Urinary bladder (tissue), 4 donors: ENCODE data around the gene KLF3. TPM values are rescaled to one million over a fixed set of nuclear protein-coding genes. Genes with fewer than 3 reads are reported as not detected.

Experiments
- DNase-seq: peaks from one replicate; pipeline ENCODE4 v3.0.0-alpha.2; 2015; ENCODE audit errors: extremely low spot score
- H3K27ac ChIP-seq: one replicate; pipeline ENCODE4 v1.5.1; 2013; ENCODE audit warnings: low read depth, mild to moderate bottlenecking, moderate library complexity
- H3K36me3 ChIP-seq: one replicate; pipeline ENCODE4 v1.6.1; 2013; ENCODE audit warnings: mild to moderate bottlenecking, moderate library complexity; ENCODE audit not compliant: insufficient read depth
- H3K4me1 ChIP-seq: one replicate; pipeline ENCODE4 v1.6.1; 2013; ENCODE audit warnings: mild to moderate bottlenecking, moderate library complexity; ENCODE audit not compliant: insufficient read depth
- H3K4me3 ChIP-seq: one replicate; pipeline ENCODE4 v1.5.1; 2013; ENCODE audit warnings: low read depth, low read length
- WGBS: extraction: QIAGEN DNeasy Blood & Tissue Kit; methylation state at CpG from one replicate; pipeline ENCODE4 v1.1.7; 2013; 5-methylcytosine and 5-hydroxymethylcytosine counted together
- polyA plus RNA-seq: library from polyadenylated mRNA; stranded (reverse); fragments of 200-250 nt; gene quantifications from one replicate; pipeline ENCODE4 v1.2.3, GENCODE V29; 2013
- total RNA-seq: library from RNA; depleted of rRNA; stranded (reverse); fragments of >200 nt; gene quantifications from one replicate; pipeline ENCODE4 v1.2.3, GENCODE V29; 2014
- donor health status: healthy with polysubstance abuse.
- donor health status: healthy.

KLF3 gene
- total and polyA plus RNA-seq, 2 donors: 25.7 to 65.0 TPM

GRCh38 chr4:38734446-38734845 lies 70.4 kb downstream of the KLF3 start:
- no peaks in the 10 kb centered on the region for H3K4me1 ChIP-seq
- 86% methylated on average over 5 of the region's 5 CpGs for WGBS
- DNase-seq: no peak
- H3K4me3 ChIP-seq: no peak overlapping the region
- no peak overlapping the region for H3K27ac ChIP-seq
- no peaks in the 10 kb centered on the region for H3K36me3 ChIP-seq

GRCh38 chr4:38734911-38735310 lies 70.9 kb downstream of the KLF3 start:
- no peak overlapping the region for H3K27ac ChIP-seq
- DNase-seq: no peak
- H3K4me1 ChIP-seq: no peaks in the 10 kb centered on the region
- H3K4me3 ChIP-seq: no peak overlapping the region
- no peaks in the 10 kb centered on the region for H3K36me3 ChIP-seq
- 78% methylated on average over 2 of the region's 2 CpGs for WGBS

GRCh38 chr4:38735870-38736269 lies 71.9 kb downstream of the KLF3 start:
- Histone ChIP-seq H3K4me3 (no peak overlapping the region), H3K4me1 (no peaks in the 10 kb centered on the region), H3K27ac (no peak overlapping the region), H3K36me3 (no peaks in the 10 kb centered on the region)
- 90% methylated on average over 3 of the region's 3 CpGs for WGBS
- DNase-seq: no peak

- WGBS: 91% methylated on average over 6 of the region's 6 CpGs
- H3K27ac ChIP-seq: no peak overlapping the region
- H3K36me3 ChIP-seq: no peaks in the 10 kb centered on the region
- H3K4me3 ChIP-seq: no peak overlapping the region
- no peaks in the 10 kb centered on the region for H3K4me1 ChIP-seq
- no peak for DNase-seq
These were observed 75.2 kb downstream of the KLF3 start for GRCh38 chr4:38738940-38739803.

- no peak overlapping the region for H3K4me3 ChIP-seq
- H3K27ac ChIP-seq: no peak overlapping the region
- H3K4me1 ChIP-seq: no peaks in the 10 kb centered on the region
- no peak for DNase-seq
- WGBS: 78% methylated on average over 2 of the region's 2 CpGs
- H3K36me3 ChIP-seq: no peaks in the 10 kb centered on the region
These were observed 76.3 kb downstream of the KLF3 start for GRCh38 chr4:38740303-38740702.

GRCh38 chr4:38743866-38744265 lies 79.9 kb downstream of the KLF3 start:
- H3K4me1 ChIP-seq: no peaks in the 10 kb centered on the region
- H3K27ac ChIP-seq: no peak overlapping the region
- DNase-seq: no peak
- 67% methylated on average over 1 of the region's 1 CpG for WGBS
- no peak overlapping the region for H3K4me3 ChIP-seq
- no peaks in the 10 kb centered on the region for H3K36me3 ChIP-seq

- Histone ChIP-seq H3K4me1 (no peaks in the 10 kb centered on the region), H3K36me3 (no peaks in the 10 kb centered on the region), H3K4me3 (no peak overlapping the region), H3K27ac (no peak overlapping the region)
- DNase-seq: no peak
- WGBS: 97% methylated on average over 5 of the region's 5 CpGs
These were observed 81.9 kb downstream of the KLF3 start for GRCh38 chr4:38745881-38746280.

GRCh38 chr4:38747629-38748028 lies 83.6 kb downstream of the KLF3 start:
- no peak for DNase-seq
- Histone ChIP-seq H3K27ac (no peak overlapping the region), H3K36me3 (no peaks in the 10 kb centered on the region), H3K4me3 (no peak overlapping the region), H3K4me1 (no peaks in the 10 kb centered on the region)

GRCh38 chr4:38749336-38749735 lies 85.3 kb downstream of the KLF3 start:
- 84% methylated on average over 4 of the region's 4 CpGs for WGBS

More at GRCh38 chr4:38749336-38749735, 85.3 kb downstream of the KLF3 start:
- DNase-seq: no peak
- Histone ChIP-seq H3K36me3 (no peaks in the 10 kb centered on the region), H3K4me1 (no peaks in the 10 kb centered on the region), H3K27ac (no peak overlapping the region), H3K4me3 (no peak overlapping the region)

Other genes starting within 250 kb of the KLF3 start
- gene TLR10, start 118.8 kb downstream of the KLF3 start, total RNA-seq: 3.0 TPM
- 0.05 TPM for gene TLR10, start 118.8 kb downstream of the KLF3 start, polyA plus RNA-seq
- 17.2 TPM for gene TLR1, start 140.6 kb downstream of the KLF3 start, total RNA-seq
- gene TLR1, start 140.6 kb downstream of the KLF3 start, polyA plus RNA-seq: 4.4 TPM
- gene TLR6, start 192.6 kb downstream of the KLF3 start, total RNA-seq: 8.8 TPM
- gene TLR6, start 192.6 kb downstream of the KLF3 start, polyA plus RNA-seq: 0.58 TPM
- gene FAM114A1, start 203.6 kb downstream of the KLF3 start, total RNA-seq: 186 TPM
- 65.8 TPM for gene FAM114A1, start 203.6 kb downstream of the KLF3 start, polyA plus RNA-seq